Muscle of leg (tissue), 11 donors: ENCODE measurements around the gene KATNA1. TPM values are rescaled to one million over a fixed set of nuclear protein-coding genes. Genes with fewer than 3 reads are reported as not detected.
"Not testable (repeated sequence)": the region's sequence is repeated elsewhere in the genome, so short reads cannot be mapped to it uniquely, and the experiment has no call there.

Experiments used
- DNase-seq: peaks from one replicate; pipeline ENCODE4 v3.0.0; 2013
- H3K27ac ChIP-seq: one replicate; pipeline ENCODE4 v1.5.1; 2013; ENCODE audit warnings: mild to moderate bottlenecking, low read length, control low read depth
- H3K27me3 ChIP-seq: one replicate; pipeline ENCODE4 v1.6.1; 2013; ENCODE audit warnings: low read length; ENCODE audit not compliant: control insufficient read depth, insufficient read depth
- H3K36me3 ChIP-seq: one replicate; pipeline ENCODE4 v1.6.1; 2013; ENCODE audit warnings: low read length; ENCODE audit not compliant: control insufficient read depth, insufficient read depth
- H3K4me1 ChIP-seq: one replicate; pipeline ENCODE4 v1.6.1; 2013; ENCODE audit warnings: low read length; ENCODE audit not compliant: control insufficient read depth, insufficient read depth
- H3K4me3 ChIP-seq: one replicate; pipeline ENCODE4 v1.5.1; 2013; ENCODE audit warnings: low read length, control low read depth
- H3K9me3 ChIP-seq: replicated peaks from 2 replicates; pipeline ENCODE4 v1.6.1; 2013; ENCODE audit warnings: low read depth, low read length; ENCODE audit not compliant: control insufficient read depth
- WGBS: methylation state at CpG from one replicate; pipeline ENCODE4 v1.1.5; 2013; ENCODE audit warnings: missing lambda C conversion rate; ENCODE audit not compliant: insufficient coverage; 5-methylcytosine and 5-hydroxymethylcytosine counted together
- polyA plus RNA-seq, 8 donors: library from polyadenylated mRNA; unstranded; fragments of 120-200 nt; gene quantifications; one replicate each; pipeline versions ENCODE4 v1.2.1 to v1.2.3, GENCODE V29; 2013; ENCODE audit warnings: inconsistent platforms in 1 of 8, low replicate concordance in 1 of 8; ENCODE audit not compliant: insufficient read length in 8 of 8, insufficient read depth in 1 of 8
- total RNA-seq: library from RNA; stranded (reverse); fragments of 120-200 nt; gene quantifications from one replicate; pipeline ENCODE4 v1.2.4, GENCODE V29; 2013

KATNA1 gene
- total and polyA plus RNA-seq, 9 donors = 19.1 to 24.7 (median 21.9) TPM

DNA sequence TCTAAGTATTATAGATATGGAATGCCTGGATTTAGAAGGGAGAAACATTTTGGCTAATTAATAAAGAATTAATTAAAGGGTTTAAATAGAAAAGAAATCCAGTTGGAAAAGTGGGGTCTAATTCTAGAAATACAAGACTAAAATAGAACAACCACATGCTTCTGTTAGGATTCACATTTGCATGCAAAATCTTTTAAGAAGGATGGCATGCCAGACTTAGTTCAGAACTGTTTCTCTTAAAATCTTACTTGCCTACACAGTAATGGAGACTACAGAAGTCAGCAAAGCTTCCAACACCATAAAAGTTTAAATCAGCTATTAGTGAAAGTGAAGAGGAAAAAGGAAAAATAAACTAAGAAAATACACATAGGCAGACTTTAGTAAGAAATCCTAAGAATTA lies 32.7 kb upstream of the KATNA1 start:
- H3K4me3 ChIP-seq = no peak overlapping the region
- H3K36me3 ChIP-seq = peaks cover 23% of the 10 kb centered on the region
- DNase-seq = no peak
- no peaks in the 10 kb centered on the region for H3K9me3 ChIP-seq
- H3K27me3 ChIP-seq = no peaks in the 10 kb centered on the region
- no peaks in the 10 kb centered on the region for H3K4me1 ChIP-seq
- no peak overlapping the region for H3K27ac ChIP-seq

DNA sequence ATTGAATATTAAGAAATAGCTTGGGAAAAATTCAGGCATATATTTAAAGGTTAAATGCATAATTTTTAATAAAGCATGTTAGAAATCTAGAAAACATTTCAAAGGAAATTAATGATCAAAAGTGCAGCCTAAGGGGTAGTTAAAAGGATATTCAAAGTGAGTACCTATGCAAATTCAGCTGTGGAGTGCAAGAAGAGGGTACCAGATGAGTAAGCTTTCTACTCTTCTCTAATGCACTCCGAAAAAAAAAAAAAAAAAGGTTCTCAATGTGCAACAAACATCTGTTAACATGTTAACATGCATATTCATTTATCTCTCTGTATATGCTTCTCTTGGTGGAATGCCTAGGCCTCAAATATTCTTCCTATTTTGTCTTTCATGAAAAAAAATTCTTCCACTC lies 32.0 kb upstream of the KATNA1 start:
- Histone ChIP-seq H3K4me3 (no peak overlapping the region), H3K4me1 (no peaks in the 10 kb centered on the region), H3K9me3 (no peaks in the 10 kb centered on the region), H3K36me3 (peaks cover 27% of the 10 kb centered on the region), H3K27me3 (no peaks in the 10 kb centered on the region), H3K27ac (no peak overlapping the region)
- no CpG with 5 or more reads among the region's 1 CpG for WGBS
- DNase-seq = no peak

DNA sequence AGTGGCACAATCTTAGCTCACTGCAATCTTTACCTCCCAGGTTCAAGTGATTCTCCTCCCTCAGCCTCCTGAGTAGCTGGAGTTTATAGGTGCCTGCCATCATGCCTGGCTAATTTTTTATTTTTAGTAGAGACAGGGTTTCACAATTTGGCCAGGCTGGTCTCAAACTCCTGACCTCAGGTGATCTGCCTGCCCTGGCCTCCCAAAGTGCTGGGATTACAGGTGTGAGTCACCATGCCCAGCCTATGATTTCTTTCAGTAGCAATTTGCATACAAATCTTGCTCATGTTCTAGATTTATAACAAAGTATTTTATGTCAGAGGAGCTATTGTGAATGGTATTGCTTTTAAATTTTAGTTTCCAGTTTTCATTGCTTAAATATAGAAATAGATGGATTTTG lies 23.8 kb upstream of the KATNA1 start:
- H3K27ac ChIP-seq, DNase-seq, H3K27me3 ChIP-seq, H3K9me3 ChIP-seq, H3K4me1 ChIP-seq, H3K4me3 ChIP-seq: not testable (repeated sequence)
- H3K36me3 ChIP-seq = peaks cover 46% of the 10 kb centered on the region

DNA sequence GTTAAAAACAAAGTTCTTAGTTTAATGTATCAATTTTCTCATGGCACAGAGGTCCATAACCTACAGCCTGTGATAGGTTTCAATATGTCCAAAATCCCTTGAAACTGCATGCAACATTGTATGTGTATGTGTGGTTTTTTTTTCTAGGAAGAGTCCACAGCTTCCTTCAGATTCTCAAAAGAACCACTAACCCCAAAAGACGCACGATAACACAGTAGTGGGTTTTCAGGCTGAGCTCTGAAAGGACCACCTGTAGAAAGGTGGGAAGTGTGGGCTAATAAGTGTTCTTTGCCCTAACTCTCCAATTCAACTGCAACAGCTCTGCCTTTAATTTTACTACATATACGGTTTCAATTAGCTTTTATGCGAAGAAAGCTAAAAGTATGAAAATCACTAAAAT lies 11.5 kb upstream of the KATNA1 start:
- no peaks in the 10 kb centered on the region for H3K27me3 ChIP-seq
- H3K4me1 ChIP-seq = no peaks in the 10 kb centered on the region
- no CpG with 5 or more reads among the region's 4 CpGs for WGBS
- no peak overlapping the region for H3K27ac ChIP-seq
- no peaks in the 10 kb centered on the region for H3K9me3 ChIP-seq
- DNase-seq = no peak
- no peak overlapping the region for H3K4me3 ChIP-seq
- H3K36me3 ChIP-seq = peaks cover 30% of the 10 kb centered on the region

DNA sequence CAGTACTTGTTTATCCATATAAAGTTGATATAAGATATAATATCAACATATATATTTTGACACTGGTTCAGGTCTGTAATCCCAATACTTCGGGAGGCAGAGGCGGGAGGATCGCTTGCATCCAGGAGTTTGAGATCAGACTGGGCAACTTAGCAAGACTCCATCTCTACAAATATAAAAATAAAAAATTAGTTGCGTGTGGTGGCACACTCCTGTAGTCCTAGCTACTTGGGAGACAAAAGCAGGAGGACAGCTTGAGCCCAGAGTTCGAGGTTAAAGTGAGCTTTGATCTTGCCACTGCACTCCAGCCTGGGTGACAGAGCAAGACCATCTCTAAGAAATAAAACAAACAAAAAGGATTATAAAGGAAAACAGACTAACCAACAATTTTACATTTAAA lies 8.9 kb upstream of the KATNA1 start:
- no peak overlapping the region for H3K4me3 ChIP-seq
- DNase-seq = no peak
- H3K27me3 ChIP-seq = no peaks in the 10 kb centered on the region
- H3K36me3 ChIP-seq = peaks cover 18% of the 10 kb centered on the region
- no peaks in the 10 kb centered on the region for H3K4me1 ChIP-seq
- H3K27ac ChIP-seq = no peak overlapping the region
- WGBS = no CpG with 5 or more reads among the region's 5 CpGs
- H3K9me3 ChIP-seq = no peaks in the 10 kb centered on the region

DNA sequence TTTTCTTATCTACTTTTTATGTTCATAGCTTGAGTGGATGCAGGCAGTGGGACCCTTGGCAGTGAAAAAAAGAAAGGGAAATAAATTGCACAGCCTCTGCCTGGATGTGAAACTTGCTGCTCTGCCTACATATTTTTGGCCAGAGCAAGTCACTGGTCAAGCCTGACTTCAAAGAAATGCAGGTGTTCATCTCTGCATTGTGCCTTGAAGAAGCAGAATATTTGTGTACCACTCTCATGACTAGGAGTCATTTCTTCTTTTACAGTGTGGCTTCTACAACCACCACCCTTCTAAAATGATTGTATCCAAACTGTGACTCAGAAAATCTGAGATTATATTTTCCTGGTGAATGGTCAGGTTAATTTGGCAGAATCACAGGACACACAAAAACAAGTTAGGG lies 2.5 kb upstream of the KATNA1 start:
- no peak for DNase-seq
- no peak overlapping the region for H3K27ac ChIP-seq
- H3K27me3 ChIP-seq = no peaks in the 10 kb centered on the region
- H3K9me3 ChIP-seq = no peaks in the 10 kb centered on the region
- peaks cover 6% of the 10 kb centered on the region for H3K4me1 ChIP-seq
- H3K4me3 ChIP-seq = no peak overlapping the region
- no peaks in the 10 kb centered on the region for H3K36me3 ChIP-seq

DNA sequence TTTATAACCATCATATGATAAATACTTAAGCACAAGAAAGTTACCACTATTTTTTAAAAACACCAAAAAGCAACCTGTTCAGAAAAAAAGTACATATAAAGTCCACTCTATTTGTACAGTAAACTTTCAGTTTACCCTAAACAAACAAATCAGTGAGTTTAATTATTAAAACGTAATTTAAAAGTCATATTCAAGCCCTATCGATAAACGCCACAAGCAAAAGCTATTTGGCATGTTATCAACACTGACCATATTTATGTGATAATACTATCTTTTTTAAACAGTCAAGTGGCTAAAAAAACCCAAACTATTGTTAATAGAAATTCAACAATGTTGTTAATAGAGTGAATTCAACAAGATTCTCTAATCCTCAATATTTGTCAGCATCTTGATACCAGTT lies 1.9 kb downstream of the KATNA1 start:
- Histone ChIP-seq H3K36me3 (no peaks in the 10 kb centered on the region), H3K27me3 (no peaks in the 10 kb centered on the region), H3K9me3 (no peaks in the 10 kb centered on the region), H3K4me3 (no peak overlapping the region), H3K4me1 (peaks cover 6% of the 10 kb centered on the region), H3K27ac (no peak overlapping the region)
- WGBS = no CpG with 5 or more reads among the region's 3 CpGs
- DNase-seq = no peak

DNA sequence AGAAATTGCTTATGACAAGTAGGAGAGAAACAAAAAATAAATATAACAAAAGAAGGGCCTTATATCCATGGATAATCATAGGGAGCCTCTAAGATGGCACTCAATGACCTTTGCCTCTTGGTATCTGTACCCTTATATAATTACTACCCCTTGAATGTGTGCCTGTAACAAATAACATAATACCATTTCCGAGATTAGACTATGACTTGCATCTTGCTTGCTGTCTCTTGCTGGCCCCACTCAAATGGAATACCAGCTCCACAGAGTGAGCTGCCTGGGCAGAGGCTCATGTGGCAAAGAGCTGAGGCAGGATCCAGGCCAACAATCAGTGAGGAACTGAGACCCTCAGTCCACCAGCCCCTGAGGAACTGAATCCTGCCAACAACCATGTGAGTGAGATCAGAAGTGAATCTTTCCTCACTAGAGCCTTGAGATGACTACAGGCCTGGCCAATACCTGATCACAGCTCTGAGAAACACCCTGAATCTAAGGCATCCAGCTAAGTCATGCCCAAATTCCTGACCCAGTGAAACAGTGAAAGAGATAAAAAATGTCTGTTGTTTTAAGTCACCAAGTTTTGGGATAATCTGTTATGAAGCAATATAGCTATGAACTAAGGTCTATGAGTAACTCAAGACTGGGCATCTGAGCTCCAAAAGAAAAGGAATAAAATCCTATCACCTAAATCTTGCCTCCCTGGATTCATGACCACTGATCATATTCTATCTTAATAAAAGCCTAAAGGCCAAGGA lies 5.5 kb downstream of the KATNA1 start:
- WGBS = no CpG with 5 or more reads among the region's 1 CpG
- Histone ChIP-seq H3K36me3 (no peaks in the 10 kb centered on the region), H3K27ac (no peak overlapping the region), H3K4me3 (no peak overlapping the region), H3K4me1 (peaks cover 2% of the 10 kb centered on the region), H3K9me3 (no peaks in the 10 kb centered on the region), H3K27me3 (no peaks in the 10 kb centered on the region)
- DNase-seq = peak; percentile 1

DNA sequence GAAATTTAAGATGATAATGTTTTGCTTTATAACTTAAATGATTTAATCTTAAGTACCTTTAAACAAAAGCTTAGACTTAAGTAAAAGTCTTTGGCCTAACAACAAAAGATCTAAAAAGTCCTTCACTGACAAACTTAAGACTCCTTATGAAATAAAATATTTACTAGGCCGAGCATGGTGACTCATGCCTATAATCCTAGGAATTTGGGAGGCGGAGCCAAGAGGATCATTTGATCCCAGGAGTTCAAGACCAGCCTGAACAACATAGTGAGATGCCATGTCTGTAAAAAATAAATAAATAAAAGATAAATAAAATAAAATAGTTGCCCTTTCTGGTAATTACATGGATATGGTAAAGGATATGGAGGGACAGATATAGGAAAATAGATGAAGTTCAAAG lies 12.4 kb downstream of the KATNA1 start:
- Histone ChIP-seq H3K4me1 (no peaks in the 10 kb centered on the region), H3K9me3 (no peaks in the 10 kb centered on the region), H3K27ac (no peak overlapping the region), H3K4me3 (no peak overlapping the region), H3K27me3 (no peaks in the 10 kb centered on the region), H3K36me3 (peaks cover 8% of the 10 kb centered on the region)
- 0% methylated on average over 1 of the region's 2 CpGs for WGBS
- DNase-seq = no peak

DNA sequence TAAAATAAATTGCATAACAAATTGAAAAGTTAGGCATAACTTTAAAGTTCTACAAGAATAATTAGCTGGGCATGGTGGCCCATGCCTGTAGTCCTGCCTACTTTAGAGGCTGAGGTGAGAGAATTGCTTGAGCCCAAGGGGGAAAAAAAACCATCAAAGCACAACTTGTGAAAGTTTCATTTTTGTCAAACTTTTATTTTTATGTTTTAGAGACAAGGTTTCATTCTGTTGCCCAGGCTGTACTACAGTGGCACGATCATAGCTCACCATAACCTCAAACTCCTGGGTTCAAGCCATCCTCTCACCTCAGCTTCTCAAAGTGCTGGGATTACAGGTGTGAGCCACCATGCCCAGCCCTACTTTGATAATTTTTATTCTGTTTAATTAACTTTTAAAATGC lies 14.2 kb downstream of the KATNA1 start:
- Histone ChIP-seq H3K27me3 (no peaks in the 10 kb centered on the region), H3K36me3 (peaks cover 8% of the 10 kb centered on the region), H3K4me3 (no peak overlapping the region), H3K9me3 (no peaks in the 10 kb centered on the region), H3K4me1 (no peaks in the 10 kb centered on the region), H3K27ac (no peak overlapping the region)
- no CpG with 5 or more reads among the region's 1 CpG for WGBS
- DNase-seq = no peak

DNA sequence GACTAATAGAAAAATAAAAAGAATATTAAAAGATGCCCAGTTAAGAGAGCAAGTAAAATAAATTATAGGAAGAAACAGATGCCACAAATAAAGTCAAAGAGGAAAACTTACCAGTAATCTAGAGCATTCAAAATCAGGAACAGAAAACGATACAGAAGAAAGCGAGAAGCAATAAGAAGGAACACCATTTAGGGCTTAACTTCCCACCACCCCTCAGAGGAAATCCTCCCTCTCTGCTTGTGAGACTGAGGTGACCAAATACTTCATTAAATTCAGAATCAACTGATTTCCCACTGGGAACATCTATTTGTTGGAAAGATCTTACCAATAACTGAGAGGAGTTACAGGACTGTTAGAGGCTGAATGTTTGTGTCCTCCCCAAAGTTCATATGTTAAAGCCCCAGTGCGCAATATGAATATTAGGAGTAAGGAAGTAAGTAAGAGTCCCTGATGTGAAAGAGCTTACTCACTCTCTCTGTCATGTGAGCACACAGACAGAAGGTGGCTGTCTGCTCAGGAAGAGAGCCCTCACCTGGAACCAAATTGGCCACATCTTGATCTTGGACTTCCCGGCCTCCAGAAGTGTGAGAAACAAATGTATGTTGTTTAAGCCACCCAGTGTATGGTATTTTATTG lies 19.5 kb downstream of the KATNA1 start:
- no CpG with 5 or more reads among the region's 4 CpGs for WGBS
- H3K27me3 ChIP-seq = no peaks in the 10 kb centered on the region
- no peak overlapping the region for H3K27ac ChIP-seq
- H3K4me1 ChIP-seq = no peaks in the 10 kb centered on the region
- no peaks in the 10 kb centered on the region for H3K9me3 ChIP-seq
- DNase-seq = peak; percentile 8
- H3K36me3 ChIP-seq = peaks cover 14% of the 10 kb centered on the region
- no peak overlapping the region for H3K4me3 ChIP-seq
